KOPT-K1 (cell line): ENCODE data around the gene BMP6.
"Not testable (repeated sequence)": the region's sequence is repeated elsewhere in the genome, so short reads cannot be mapped to it uniquely, and the experiment has no call there.

ENCODE experiments used
- H3K27ac ChIP-seq: fragments of 200-600 bp; sonication (generic); 2 replicates; pipeline ENCODE4 v1.5.1; 2016; ENCODE audit warnings: antibody characterized with exemption, mild to moderate bottlenecking, low read depth, low read length; ENCODE audit not compliant: poor library complexity, severe bottlenecking
- H3K36me3 ChIP-seq: fragments of 200-600 bp; sonication (generic); 2 replicates; pipeline ENCODE4 v1.5.1; 2017; ENCODE audit warnings: antibody characterized with exemption, mild to moderate bottlenecking, low read length, moderate library complexity; ENCODE audit not compliant: insufficient read depth
- H3K9me3 ChIP-seq: fragments of 200-600 bp; sonication (generic); 2 replicates; pipeline ENCODE4 v1.5.1; 2017; ENCODE audit warnings: antibody characterized with exemption, low read length, mild to moderate bottlenecking; ENCODE audit not compliant: insufficient read depth, poor library complexity, severe bottlenecking

Gene BMP6

DNA sequence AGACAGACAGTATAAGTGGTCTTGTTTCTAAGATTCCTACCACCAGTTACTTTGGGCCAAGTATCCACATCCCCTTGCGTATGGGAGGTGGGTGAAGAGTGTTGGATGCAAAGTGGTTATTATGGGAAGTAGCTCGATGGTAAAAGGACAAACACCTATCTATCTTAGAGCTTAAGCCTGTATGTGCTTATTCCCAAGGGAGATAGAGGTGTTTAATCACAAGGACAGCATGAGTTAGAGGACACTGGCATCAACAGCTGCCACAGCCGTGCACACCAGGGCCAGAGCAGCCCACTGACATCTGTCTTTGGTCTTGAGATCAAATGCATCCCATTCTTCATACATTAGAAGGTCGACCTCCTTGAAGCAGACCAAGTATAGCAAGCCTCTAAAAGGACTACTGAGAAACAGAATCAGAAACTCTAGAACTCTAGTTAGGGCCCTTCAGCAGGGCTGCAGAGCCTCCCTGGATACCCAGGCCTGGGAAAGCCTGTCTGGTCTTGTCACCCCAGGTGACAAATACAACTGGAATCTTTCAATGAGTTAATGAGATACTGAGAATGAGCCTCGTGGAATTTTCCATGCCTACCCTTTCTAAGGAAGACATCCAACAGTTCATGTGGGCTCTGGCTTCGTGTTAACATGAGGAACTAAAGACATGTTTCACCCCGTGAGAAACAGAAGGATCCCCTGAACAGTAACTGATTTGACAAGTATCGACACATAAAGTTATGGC lies 156.0 kb downstream of the BMP6 start:
- Histone ChIP-seq H3K27ac (no peak overlapping the region), H3K36me3 (peaks cover 81% of the 10 kb centered on the region), H3K9me3 (no peaks in the 10 kb centered on the region)

DNA sequence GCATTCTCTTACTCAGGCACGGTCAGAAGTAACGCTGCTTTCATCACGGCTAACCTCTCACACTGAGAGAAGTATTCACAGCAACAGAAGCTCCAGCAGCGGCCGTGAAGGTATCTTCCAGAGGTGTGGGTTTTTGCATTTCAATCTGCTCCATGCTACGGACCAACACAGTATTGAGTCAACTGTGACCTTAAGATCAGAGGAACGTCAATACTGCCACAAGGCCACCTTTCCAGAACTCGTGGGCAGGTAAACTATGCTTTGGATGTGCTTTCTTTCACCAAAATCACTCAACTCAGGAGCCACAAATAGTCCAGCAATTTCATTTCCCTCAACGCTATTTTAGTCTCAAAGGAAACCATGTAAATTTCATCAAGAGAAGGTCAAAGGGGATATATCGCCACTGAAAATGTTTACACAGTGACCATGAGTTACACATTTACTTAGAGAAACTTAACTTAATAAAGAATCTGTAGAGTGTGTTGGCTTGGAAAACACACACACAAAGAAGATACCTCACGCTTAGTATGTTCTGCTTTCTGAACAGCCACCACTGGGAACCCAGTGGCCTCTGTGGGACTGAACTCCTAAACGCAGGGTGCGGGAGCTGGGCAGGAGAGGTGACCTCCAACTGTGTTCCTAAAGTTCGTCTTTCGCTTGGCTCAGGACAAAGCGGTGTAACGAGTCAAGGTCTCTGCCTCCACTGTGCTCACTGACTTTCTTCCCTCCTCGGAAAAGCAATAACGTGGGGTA lies 156.8 kb downstream of the BMP6 start:
- Histone ChIP-seq H3K9me3 (no peaks in the 10 kb centered on the region), H3K27ac (no peak overlapping the region), H3K36me3 (peaks cover 88% of the 10 kb centered on the region)

DNA sequence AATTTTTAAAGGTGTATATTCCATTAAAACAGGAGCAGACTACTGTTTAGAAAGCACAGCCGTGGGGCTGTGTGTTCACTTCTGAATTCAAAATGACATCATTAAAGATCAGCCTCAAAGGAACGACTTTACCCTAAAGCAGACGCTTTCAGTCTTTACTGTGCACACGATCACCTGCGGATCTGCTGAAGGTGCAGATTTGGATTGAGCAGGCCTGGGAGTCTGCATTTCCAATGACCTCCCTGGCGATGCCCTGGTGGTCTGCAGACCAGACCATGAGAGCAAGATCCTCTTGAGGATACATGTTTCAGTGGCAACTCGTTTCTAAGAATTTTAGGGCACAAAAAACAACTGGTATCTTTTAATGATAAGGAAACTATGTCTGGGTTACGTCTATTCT lies 157.5 kb downstream of the BMP6 start:
- peaks cover 95% of the 10 kb centered on the region for H3K36me3 ChIP-seq
- no peaks in the 10 kb centered on the region for H3K9me3 ChIP-seq
- H3K27ac ChIP-seq, result no peak overlapping the region

DNA sequence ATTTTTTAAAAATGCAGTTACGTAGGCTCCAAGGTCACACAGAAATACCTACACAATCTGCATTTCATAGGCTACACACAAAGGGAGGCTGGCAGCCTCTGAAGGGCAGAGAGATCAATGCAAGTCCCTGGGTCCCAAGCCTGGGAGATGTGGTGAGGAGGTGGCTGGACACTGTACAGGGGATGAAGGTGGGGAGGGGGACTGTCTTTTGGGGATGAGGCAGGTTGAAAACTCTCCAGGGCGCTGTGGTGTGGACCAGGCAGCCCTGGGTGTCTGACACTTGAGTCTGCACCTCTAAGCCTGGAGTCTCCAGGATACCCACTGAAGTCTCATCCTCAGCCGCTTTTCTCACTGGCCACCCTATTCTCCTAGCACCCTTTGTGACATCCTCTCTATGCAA lies 160.2 kb downstream of the BMP6 start:
- no peaks in the 10 kb centered on the region for H3K9me3 ChIP-seq
- no peak overlapping the region for H3K27ac ChIP-seq
- H3K36me3 ChIP-seq, result peaks cover 98% of the 10 kb centered on the region

DNA sequence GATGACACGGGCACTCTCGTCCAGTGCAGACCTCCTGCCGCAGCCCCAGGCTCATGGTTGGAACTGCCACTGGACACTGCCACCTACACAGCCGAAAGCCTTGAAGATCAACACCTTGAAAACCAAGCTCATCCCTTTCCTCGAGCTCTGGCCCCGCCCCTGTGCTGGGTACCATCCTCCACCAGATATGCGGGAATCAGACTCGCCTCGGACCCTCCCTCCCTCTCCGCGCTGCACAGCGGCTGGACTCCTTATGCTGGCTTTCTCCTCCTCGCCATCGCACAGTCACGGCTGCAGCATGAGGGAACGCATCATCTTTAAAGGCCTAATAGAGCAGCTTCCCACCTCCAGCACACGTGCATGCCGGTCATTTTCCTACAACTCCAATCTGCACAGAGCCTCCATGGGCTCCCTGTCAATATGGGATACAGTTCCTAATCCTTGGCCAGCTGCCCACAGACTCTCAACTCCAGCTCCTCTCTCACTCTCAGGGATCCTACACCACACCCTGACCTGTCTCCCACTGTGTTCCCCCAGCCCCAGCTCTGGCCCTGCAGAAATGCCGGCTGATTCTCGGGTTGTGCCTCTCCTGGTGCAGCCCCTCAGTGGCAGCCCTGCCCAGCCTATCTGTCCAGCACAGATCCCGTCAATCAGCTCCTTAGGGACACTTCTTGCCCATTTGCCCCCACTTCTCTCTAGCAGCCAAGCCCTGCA lies 161.5 kb downstream of the BMP6 start:
- peaks cover 100% of the 10 kb centered on the region for H3K36me3 ChIP-seq
- no peak overlapping the region for H3K27ac ChIP-seq
- H3K9me3 ChIP-seq, result no peaks in the 10 kb centered on the region

DNA sequence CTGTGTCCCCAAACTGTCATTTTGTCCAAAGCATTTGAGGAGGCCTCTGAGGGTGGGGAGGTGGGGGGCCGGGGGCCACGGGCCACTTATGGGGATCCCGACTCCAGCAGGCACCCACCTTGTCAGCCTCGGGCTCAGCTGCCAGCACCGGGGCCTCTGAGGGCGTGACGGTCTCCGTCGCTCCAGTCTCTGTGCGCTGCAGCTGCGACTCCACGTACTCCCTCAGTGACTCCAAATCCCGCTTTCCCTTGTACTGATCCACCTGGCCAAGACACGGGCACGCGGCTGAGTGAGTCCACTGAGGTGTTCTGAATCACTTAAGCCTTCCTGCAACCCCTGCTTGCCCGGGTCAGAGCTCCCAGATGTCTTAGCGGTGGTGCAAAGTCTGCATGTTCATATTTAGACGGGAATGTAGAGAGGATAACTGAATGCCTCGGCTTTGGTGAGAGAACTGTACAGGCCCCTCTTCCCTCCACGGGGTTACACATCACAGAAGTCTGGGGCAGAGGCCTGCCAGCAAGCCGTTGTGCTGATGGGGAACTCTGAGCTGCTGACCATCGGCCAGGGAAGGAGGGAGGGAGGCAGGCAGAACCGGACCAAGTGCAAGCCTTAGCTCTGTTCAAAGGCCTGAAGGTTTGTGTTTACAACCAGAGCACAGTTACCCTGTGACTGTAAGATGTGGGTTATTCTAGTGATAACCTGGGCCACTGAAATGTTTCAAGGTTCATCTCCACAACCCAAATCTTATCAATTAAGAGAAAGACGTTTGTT lies 162.9 kb downstream of the BMP6 start:
- Histone ChIP-seq H3K9me3 (no peaks in the 10 kb centered on the region), H3K27ac (no peak overlapping the region), H3K36me3 (peaks cover 100% of the 10 kb centered on the region)

DNA sequence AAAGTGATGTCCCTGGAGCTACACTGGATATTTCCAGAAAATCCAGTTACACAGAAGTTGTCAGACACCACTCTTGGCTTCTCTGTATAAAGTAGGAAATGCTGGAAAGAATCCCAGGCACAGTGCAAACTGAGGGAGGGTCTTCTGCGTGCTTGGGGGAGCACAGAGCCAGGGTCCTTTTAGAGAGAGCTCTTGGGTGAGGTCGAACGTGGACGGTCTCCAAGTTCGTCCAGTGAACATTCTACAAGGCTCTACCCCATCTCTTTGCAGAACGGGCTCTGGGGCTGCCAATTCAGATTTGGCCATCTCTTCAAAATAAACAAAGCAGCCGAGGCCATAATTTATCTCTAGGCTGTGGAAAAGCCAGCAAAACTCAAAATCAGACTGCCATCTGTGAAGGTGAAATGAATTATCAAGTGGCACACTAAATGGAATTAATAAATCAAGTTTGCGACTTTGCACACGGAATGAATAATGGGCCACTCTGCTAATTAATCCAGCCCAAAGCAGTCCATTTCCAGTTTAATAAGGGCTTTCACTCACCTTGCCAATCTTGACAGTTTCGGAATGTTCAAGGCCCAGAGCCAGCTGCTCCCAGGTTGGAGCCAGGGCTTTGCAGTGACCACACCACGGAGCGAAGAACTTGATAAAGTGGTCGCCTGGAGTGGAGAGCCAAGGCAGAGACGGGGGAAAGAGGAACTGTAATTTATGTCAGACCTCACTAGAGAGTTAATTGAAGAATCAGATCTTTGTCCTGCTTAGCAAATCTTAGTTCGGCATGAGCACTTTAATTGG lies 165.4 kb downstream of the BMP6 start:
- peaks cover 100% of the 10 kb centered on the region for H3K36me3 ChIP-seq

DNA sequence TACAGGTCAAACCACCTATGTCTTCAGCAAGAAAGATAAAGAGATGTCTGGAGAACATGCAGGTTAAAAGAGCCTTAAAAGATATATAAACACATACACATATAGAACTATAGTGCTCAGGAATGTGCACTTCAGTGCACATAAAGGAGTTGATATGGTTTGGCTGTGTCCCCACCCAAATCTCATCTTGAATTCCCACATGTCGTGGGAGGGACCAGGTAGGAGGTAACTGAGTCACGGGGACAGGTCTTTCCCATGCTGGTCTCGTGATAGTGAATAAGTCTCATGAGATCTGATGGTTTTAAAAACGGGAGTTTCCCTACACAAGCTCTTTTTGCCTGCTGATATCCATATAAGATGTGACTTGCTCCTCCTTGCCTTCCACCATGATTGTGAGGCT lies 166.5 kb downstream of the BMP6 start:
- H3K27ac ChIP-seq, H3K9me3 ChIP-seq: not testable (repeated sequence)
- H3K36me3 ChIP-seq, result peaks cover 100% of the 10 kb centered on the region

More for the DNA sequence above, 165.4 kb downstream of the BMP6 start:
- H3K27ac ChIP-seq, result no peak overlapping the region
- no peaks in the 10 kb centered on the region for H3K9me3 ChIP-seq

DNA sequence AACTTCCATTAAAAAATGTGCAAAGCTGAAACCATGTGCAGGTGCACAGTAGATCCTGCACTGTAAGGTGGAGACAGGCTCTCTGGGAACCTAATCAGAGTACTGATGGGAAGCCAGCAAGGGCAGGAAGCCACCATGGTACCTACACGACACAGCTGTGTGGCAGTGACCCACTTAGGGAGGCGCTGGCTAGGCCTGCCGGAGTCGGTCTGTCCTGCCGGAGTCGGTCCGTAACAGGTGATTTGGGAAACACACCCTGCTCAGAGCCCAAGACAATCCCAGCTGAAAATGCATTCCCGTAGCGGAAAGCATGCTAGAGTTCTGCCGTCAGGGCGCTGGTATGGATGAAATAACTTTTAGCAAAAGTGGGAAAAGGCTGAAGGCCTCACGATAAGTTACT lies 167.4 kb downstream of the BMP6 start:
- peaks cover 100% of the 10 kb centered on the region for H3K36me3 ChIP-seq
- H3K27ac ChIP-seq, result no peak overlapping the region
- no peaks in the 10 kb centered on the region for H3K9me3 ChIP-seq

DNA sequence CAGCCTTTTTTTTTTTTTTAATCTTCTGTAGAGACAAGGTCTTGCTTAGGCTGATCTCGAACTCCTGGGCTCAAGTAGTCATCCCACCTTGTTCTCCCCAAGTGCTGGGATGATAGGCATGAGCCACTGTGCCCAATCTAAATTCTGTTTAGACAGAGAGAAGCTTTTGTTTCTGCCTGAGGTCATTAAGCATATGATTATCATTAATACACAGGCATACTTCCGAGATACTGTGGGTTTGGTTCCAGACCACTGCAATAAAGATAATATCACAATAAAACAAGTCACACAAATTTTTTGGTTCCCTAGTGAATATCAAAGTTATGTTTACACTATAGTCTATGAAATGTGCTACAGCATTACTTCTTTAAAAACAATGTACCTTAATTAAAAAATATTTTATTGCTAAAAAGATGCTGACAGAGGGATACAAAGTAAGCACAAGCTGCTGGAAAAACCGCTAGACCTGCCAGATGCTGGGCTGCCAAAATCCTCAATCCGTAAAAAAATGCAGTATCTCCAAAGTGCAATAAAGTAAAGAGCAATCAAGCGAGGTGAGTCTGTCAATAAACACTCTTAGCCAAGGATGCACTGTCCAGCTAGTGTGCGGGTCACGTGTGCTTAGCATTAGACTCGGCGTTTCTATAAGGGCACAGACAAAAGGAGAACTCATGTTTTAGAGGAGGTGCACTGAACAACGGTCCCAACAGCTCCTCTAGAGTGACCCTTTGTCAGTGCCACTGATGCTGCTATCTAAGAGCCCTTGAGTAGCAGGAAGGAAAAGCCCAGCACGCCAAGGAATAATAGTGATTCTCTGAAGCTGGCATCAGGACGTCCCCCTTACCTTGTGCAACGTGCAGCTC lies 168.6 kb downstream of the BMP6 start:
- no peak overlapping the region for H3K27ac ChIP-seq
- peaks cover 100% of the 10 kb centered on the region for H3K36me3 ChIP-seq
- H3K9me3 ChIP-seq, result no peaks in the 10 kb centered on the region

DNA sequence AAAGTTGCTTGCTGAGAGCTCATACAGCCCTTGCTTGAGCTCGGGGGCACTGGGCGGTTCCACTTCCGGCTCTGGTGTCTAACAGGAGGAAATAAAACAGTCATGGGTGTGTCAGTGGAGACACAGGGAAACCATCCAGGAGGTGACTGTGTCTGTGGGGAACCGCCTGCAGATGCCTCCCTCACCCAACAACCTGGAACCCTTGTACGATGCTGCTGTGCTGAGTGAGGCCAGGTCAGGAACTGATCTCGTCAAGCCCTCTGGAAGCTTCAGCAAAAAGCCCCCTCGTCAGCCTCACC lies 169.2 kb downstream of the BMP6 start:
- no peaks in the 10 kb centered on the region for H3K9me3 ChIP-seq
- H3K36me3 ChIP-seq, result peaks cover 100% of the 10 kb centered on the region
- H3K27ac ChIP-seq, result no peak overlapping the region

DNA sequence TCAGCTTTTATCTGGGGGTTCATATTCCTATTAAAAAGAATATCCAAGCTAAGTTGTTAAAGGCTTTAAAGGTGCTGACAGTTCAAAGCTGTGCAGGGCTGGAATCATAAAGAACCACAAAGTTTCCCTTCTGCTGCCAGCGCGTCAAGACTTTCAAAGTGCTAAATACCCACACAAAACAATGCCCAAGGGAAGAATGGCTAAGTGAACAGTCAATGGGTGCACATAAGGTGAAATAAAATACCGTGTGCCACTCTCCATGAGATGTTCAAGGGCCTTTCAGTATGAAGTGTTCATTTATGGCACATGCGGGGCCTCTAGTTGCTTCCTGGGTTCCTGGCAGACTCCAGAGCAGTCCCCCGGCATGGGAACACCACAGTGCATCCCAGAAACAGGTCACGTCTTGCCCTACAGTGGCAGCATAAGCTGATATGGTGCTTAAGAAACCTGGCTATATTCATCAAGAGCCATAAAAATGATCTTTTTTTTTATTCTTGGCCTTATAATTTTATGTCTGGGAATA lies 170.6 kb downstream of the BMP6 start:
- no peaks in the 10 kb centered on the region for H3K9me3 ChIP-seq
- H3K27ac ChIP-seq, result no peak overlapping the region
- H3K36me3 ChIP-seq, result peaks cover 100% of the 10 kb centered on the region

DNA sequence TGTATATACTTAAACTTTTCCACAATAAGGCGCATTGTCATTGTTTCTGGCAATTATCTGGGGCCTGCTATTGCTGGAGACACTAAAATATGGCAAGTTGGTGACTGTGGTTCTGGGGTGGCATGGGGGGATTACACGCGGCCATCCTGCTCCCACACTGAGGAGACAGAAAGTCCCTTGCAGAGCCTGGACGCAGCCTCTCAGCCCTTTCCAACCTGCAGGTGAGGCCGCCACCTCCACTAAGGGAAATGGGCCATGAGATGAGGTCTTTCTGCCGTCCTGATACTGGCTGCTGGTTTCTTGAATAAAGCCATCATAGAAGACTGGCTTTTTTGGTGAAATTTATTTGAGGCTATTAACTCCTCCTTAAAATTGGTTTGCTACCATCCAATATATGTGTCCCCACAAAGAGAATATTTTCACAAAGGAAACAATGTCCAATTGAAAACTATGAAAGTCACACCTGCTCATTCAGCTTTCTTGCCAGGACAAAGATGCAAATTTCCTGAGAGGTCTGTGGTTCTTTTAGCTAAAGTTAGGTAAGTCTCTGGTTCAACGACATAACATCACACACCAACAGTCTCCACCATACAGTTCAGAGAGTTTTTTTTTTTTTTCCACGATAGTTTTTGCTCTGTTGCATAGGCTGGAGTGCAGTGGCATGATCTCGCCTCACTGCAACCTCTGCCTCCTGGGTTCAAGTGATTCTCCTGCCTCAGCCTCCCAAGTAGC lies 171.7 kb downstream of the BMP6 start:
- Histone ChIP-seq H3K27ac (no peak overlapping the region), H3K36me3 (peaks cover 100% of the 10 kb centered on the region), H3K9me3 (no peaks in the 10 kb centered on the region)
